NB4 (cell line): Measurements from ENCODE around the gene TIMM17A.

Experiments used
- CTCF ChIP-seq: IDR thresholded peaks from one replicate; pipeline ENCODE4 v1.5.1; 2012; ENCODE audit warnings: low read depth, low read length
- MAX ChIP-seq: IDR thresholded peaks from 2 replicates; pipeline ENCODE4 v1.6.1; 2011; ENCODE audit warnings: low read depth, low read length

- TF ChIP-seq CTCF (no peak), MAX (no peak)
Observed at GRCh38 chr1:202002507-202002906, 47.2 kb downstream of the TIMM17A start.
